ENCODE results near the gene MTMR4.
"Not testable (repeated sequence)": the region's sequence is repeated elsewhere in the genome, so short reads cannot be mapped to it uniquely, and the experiment has no call there.

MTMR4 gene

GRCh38 chr17:58513965-58514769 lies at the start of gene MTMR4:
TSS of gene MTMR4 (minus strand) at chr17:58514638. CDS start at chr17:58514407, 231 bp downstream.
- peak; percentile 74 for DNase-seq

GRCh38 chr17:58560511-58560910 lies 46.1 kb upstream of the MTMR4 start:
- no peak for DNase-seq

DNA sequence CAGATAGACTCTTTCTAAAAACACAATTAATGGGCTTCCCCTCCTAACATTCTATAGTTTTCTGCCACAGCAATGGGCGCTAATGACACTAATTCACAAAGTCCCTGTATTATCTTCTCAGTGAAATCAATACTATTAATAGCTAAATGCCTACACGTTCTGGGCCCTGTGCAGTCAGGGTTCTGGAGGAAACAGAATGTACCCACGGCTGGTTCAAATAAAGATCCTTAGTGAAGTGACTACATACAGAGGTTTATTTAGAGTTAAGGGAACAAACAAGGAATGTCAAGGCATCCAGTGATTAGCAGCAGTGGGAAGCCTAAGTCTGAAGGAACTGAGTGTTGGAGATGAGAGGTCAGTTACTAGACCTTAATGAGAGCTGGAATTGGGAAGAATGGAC lies 43.5 kb upstream of the MTMR4 start:
- no peak for DNase-seq

GRCh38 chr17:58556833-58557250 lies 42.4 kb upstream of the MTMR4 start:
- DNase-seq: no peak

GRCh38 chr17:58555109-58555508 lies 40.7 kb upstream of the MTMR4 start:
- DNase-seq: not testable (repeated sequence)

GRCh38 chr17:58541249-58541648 lies 26.8 kb upstream of the MTMR4 start:
- DNase-seq: no peak

DNA sequence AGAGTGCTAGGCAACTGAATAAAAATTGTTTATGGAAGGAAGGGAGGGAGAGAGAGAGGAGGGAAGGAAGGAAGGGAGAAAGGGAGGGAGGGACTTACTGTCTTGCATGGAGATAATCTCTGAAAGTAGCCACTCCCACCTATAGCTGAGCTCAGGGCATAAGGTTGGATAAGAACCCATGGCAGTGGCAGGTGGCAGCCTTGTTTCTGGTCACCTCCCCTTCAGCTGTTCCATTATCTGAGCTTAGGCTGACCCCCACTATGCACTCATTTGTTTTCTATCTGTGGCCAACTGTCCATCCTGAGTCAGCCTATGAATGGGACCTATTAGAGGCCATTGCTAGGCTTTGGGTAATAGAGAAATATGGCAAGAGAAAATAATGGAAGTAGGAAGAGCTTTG lies 25.3 kb upstream of the MTMR4 start:
- DNase-seq: no peak

- DNase-seq: no peak
These were observed 24.5 kb upstream of the MTMR4 start for GRCh38 chr17:58538811-58539409.

GRCh38 chr17:58537266-58537665 lies 22.8 kb upstream of the MTMR4 start:
- no peak for DNase-seq

GRCh38 chr17:58536542-58536941 lies 22.1 kb upstream of the MTMR4 start:
- DNase-seq: no peak

- DNase-seq: no peak
These were observed 21.0 kb upstream of the MTMR4 start for GRCh38 chr17:58535431-58535830.

DNA sequence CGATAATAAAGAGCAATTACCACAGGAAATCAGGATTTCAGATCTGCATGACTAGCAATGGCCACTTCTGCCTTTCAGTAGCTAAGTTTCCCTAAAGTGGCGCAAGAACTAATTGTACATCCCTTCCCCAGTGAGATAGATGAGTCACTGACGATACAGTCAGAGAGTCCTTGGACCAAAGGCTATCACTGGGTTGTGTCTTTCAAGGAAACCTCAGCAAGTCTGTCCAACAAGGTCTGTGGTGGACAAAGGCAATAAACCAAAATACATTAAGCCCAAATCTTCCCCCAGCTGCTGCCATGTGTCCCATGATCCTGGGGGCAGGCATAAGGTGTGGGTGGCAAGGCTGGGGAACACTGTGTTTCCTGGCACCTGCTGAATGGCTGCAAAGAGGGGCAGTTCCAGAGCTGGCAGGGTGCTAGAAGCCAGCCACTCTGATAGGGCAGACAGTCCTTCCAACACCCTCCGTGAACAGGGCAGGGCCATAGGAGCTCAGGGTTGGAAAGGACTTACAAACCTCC lies 20.5 kb upstream of the MTMR4 start:
- peak; percentile 62 for DNase-seq

GRCh38 chr17:58534331-58534730 lies 19.9 kb upstream of the MTMR4 start:
- no peak for DNase-seq

- no peak for DNase-seq
These were observed 19.3 kb upstream of the MTMR4 start for GRCh38 chr17:58533616-58534188.

DNA sequence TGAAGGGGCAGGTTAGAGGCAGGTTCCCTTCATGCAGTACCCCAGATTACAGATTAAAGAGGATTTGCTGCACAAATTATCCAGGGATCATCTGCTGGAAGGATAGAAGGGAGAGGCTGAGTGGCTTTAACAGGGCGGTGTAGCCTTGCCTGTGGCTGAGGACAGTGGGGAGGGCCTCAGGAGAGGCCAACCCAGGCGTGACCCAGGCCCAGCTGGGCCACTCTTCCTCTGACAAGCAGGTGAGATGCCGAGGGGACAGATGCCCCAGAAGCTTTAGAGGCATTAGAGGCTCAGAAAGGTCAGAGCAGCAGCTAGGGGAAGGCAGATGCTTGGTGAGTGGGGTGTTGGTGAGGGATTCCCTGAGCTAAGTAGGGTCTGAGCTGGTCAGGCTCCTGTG lies 18.1 kb upstream of the MTMR4 start:
- DNase-seq: no peak

GRCh38 chr17:58531661-58532554 lies 17.5 kb upstream of the MTMR4 start:
- no peak for DNase-seq

- DNase-seq: no peak
These were observed 16.7 kb upstream of the MTMR4 start for GRCh38 chr17:58531122-58531521.

- DNase-seq: no peak
These were observed 16.2 kb upstream of the MTMR4 start for GRCh38 chr17:58530655-58531054.

DNA sequence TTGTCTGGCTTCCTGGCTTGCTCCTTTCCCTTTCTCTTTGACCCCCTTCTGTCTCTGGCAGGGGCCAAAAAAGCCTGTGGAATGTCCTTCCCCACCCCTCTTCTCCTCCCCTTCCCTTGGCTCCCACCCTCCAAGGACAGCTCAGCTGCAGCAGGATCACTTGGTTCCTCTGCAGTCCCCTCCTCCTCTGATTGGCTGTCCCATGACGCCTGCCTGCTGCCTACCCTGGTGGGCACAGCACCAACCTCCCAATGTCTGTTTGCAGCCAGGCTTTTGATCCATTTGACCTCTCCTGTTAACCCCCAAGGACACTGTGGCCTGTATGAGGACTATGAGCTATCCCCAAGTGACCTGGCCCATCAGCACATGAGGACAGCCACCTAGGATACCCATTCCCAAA lies 14.8 kb upstream of the MTMR4 start:
- no peak for DNase-seq

DNA sequence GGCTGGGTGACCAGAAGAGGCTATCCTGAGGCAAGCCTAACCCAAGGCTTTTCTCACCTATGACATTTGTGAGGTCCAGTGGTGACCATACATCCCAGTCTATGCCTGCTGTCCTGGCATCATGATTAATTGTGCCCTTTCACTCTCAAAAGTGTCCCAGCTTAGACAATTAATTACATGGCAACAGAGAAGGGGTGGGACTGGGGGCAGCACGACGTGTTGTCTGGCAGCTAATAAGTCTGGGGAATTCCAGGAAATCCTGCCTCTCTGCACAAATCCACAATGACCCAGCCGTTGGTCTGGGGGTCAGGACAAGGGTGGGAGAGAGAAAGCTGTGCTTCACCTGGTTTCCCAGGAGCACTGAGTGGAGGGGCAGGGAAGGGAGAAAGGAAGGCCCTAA lies 14.0 kb upstream of the MTMR4 start:
- DNase-seq: no peak

DNA sequence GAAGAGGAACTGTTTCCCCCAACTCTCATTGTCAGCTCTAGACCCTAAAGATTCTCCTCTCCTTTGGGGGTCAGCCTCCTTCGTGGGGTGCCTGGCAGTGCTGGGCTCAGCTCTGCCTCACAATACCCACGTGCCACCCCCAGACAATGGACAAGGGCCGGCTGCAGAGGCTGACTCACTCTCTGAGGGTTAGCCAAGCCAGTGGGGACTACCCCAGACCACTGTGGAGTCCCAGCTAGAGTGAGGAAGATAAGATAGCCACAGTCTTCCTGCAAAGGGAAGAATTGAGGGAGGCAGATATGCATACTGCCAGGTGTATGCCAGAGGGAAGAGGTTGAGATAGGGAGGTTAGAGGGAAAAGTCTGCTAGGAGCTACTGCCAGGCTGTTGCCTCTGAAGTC lies 13.5 kb upstream of the MTMR4 start:
- peak; percentile 93 for DNase-seq

GRCh38 chr17:58527306-58527705 lies 12.9 kb upstream of the MTMR4 start:
- DNase-seq: no peak

DNA sequence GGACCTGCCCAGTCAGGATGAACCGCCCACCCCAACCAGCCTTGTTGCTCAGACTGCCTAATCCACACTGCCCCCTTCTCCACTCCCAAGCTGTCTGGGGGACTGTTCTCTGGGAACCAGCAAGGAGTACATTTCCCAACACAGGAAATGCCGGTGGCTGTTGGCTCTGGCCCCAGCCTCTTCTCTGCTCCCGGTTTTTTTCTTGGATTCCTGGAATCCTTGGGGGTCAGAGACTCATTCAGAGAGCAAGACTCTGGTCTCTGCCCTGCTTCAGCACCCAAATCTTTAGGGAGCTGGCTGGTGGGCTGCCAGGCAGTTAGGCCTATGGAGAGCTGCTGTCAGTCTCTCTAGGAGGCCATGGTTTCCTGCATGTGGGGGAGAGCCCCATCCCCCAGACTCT lies 10.8 kb upstream of the MTMR4 start:
- peak; percentile 96 for DNase-seq
